Ramos (cell line): Measurements from ENCODE around the gene KIAA1671.

Experiments
- in situ Hi-C: fragments of 300-500 bp; cut with MboI; formaldehyde crosslinking; loops from one replicate; pipeline ENCODE4 v1.14.3; 2022; ENCODE audit warnings: low sequenced_read_pairs; ENCODE audit not compliant: unreplicated experiment

KIAA1671 gene

DNA sequence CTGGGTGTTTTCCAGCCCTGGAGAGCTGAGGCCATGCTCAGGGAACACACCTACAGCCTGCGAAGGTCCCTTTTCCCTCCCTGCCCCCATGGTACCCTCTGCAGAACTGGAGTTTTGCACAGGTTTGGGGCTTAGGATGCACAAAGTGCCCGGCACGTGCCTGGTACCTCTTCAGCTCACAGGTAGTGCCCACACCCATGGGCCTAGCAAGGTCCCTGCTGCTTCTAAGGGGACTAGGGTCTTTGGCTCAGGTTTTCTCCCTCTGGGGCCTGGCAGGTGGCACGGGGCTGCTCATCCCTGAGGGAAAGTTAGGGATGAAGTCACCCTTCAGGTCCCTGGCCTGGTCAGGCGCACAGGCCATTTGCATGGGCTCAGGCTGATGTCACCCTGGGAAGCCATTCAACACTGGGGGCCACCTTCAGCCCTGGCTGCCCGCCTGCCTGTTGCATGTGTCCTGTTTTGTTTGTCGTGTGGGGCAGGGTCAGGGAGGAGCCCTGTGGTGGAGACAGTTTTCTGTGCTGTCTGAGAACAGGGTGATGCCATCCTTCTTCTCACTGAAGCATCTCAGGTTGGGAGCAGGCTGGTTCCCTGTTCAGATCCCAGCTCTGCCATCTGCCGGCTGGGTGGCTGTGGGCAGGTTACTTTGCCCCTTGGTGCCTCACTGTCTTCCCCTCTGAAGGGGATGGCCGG, 178.8 kb downstream of the KIAA1671 start:
- in situ Hi-C loops = no loop called here

DNA sequence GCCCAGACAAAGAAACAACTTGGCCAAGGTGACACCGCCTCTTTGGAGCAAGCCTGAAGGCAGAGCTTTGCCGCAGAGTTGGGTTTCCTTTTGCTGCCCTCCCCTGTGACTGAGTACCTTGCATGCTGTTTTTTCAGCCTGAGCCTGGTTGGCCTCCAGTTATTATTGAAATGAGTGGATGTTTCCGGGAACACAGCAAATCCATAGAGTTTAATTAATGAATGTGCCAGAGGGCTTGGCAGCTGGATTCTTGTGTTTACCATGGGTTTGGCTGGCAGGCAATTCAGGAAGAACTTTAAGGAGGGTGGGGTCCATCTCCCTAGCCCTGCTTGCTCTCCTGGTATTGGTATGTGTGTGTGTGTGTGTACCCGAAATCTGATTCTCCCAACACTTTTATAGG, 181.5 kb downstream of the KIAA1671 start:
- in situ Hi-C loops = no loop called here

DNA sequence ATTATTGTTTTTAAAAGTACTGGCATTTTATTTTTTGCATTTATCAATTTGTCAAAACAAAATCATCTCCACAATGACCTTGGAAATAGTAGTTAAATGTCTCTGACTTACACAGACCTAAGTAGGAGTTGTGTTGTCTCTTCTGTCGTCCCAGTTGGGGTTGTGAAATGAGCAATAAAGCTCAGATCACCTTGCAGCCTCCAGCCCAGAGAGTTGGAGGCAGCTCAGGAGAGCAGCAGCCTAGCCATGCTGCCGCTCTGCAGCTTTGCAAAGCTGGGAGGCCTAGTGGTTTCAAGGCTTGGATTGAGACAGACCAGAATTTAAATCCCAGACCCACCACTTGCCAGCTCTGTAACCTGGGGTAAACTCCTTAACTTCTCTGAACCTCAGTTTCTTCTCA, 181.9 kb downstream of the KIAA1671 start:
- in situ Hi-C loops = no loop called here

DNA sequence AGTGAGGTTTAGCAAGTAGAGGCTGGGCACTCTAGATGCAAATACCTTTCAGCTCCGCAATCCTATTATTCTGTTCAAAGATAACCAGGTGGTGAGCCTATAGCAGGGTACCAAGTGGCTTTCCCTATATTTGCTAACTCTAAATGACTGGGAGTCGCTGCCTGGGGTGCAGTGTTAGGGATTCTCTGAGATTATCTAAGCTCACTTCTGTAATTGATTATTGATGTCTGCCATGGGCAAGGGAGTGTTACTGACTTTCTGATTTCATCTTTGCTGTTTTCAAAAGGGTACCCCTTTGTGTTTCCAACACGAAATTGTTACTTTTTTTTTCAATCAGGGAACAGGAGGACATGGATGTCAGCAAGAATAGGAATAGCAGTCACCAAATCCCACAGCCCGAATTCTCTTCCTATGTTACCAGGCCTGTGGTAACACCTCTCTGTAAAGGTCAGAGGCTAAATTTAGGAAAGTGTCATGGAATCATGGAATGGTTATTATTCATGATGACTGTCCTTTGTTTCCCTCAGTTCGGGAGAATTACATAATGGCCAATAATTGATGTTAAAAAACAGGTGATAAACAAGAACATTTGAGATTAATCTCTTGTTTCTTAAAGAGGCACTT, 184.5 kb downstream of the KIAA1671 start:
- in situ Hi-C loops = no loop called here

DNA sequence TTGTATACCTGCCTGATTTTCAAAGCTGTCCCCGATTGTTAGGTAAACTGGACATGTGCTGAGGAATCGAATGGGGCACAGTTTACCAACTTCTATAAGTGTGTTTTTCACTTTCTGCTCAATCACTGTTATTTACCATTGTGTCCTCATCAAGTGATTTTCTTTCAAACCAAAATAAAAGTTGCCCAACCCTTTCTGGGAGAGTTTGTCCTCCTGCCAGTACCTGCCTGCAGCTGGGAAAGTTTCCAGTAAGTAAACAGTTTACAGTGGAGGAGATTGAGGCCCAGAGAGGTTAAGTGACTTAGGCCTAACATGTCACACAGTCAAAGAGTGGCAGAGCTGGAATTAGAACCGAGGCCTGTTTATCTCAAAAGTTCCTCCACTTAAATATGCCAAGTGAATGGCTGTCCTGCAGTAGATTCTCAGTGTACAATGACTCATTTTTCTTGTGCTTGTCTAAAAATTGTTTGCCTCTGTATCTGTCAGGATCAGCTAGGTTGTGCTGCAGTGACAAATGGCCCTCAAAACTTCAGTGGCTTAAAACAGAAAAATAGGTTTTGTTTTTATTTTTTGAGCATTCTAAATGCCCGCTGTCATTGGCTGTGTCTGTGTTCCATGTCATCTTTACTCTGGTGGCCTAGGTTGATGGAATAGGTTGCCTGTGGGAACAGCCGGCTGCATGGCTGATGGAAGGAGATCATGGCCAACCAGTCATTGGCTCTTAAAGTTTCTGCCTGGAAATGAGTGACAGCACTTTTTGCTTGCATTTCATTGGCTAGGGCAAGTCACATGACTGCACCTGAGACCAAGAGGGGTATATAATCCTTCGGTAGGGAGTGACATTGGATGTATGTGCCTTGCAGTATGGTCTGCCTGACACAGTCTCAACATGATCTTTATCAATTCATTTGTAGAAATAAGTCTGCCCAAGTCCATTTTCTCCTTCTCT, 185.3 kb downstream of the KIAA1671 start:
- in situ Hi-C loops = no loop called here

DNA sequence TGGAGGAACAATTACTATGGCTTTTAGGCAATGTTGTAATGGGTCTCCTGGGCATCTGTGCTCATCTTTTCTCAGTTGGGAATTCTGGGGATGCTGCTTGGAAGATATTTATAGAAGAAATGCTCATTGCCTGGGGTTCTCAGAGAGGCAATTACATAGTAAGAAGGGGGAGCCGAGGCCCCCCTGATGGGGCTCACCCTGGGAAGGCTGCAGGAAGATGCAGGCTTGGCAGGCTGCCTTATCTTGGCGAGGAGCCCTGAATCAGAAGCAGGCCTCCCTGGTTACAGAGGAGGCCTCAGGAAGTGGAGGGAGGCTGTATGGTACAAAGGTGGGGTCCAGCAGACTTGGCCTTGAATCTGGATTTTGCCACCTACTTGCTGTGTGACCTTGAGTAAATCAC, 186.5 kb downstream of the KIAA1671 start:
- in situ Hi-C loops = no loop called here

DNA sequence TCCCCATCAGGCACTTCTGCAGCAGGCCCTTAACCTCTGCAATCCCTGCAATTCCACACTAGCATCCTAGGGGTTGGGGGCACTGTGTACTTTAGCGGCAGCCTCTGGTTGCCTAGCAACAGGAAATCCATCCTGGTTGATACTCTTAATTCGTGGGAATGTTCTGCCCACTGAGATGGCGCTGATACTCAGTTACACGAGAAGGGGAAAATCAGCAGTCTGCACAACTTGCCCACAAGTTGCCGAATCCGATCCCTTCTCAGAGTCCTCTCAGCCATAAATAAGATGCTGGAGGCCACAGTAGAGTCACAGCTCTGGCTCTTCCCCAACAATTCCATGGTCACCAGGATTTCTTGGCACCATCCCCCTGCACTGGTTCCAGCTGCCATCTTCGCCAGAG, 189.6 kb downstream of the KIAA1671 start:
- in situ Hi-C loops = no loop called here

DNA sequence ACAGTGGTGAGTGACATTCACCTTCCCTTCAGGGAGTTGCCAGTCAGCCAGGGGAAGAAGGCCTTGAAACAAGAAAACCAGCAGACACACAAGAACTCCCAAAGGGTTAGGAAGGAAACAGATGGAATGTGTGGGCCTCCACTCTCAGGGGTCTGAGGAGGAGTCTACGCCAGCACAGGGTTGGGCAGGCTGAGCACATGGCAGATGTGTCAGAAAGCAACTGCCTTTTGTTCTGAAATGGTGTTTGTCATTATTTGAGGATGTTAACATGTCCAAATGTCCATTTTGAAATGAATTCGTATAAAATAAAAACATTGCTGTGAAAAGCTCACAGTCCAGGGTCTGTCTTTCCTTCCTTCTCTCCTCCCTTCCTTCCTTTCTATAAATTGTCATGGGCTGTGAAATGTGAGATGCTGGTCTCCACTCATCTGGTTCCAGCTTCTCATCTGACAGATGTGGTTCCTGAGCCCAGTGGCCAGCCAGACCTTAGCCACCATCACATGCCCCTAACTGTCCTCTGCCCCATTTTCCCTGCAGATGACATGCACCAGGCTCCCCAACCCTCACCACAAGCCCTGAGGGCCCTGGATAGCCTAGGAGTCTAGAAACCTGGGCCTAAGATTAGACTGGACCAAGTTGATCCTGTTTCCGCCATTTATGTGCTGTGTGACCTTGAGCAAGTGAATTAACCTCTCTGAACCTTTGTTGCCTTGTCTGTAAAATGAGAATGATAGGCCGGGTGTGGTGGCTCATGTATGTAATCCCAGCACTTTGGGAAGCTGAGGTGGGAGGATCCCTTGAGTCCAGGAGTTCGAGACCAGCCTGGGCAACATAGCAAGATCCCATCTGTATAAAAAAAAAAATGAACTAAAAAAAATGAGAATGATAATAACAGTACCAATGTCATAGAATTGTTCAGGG, 190.9 kb downstream of the KIAA1671 start:
- in situ Hi-C loops = no loop called here

DNA sequence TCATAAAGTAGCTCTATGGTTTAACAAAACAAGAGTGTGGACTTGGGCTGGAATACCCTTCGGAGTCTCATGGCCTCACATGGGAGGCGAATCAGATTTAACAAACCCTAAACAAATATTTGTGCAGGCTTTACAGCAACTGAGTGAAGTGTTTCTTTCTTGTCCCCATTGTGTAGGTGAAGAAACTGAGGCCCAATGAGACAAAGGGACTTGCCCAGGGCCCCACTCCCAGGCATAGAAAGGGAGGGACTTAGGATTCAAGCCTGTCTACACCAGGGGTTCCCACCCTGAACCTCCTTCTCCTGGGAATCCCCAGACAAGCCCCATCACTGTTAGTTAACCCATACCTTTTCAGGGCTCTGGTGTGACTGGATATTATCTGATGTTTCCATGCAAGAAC, 192.0 kb downstream of the KIAA1671 start:
- in situ Hi-C loops = no loop called here

DNA sequence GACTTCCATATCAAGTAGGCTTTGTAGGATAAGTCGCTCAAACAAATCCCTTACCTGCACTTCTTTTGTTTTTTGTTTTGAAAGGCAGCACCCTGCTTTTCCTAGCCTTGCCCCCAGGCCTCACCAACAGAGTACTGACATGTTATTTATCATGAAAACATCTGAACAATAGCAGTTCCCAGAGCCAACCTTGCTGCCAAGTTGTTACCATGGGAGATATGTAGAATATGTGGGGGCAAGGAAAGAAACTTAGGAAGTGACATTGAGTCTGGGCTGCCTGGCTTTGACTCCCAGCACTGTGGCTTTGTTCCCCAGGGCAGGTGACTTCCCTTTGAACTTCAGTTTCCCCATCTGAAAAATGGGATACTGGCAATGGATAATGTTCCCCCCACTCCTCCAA, 193.8 kb downstream of the KIAA1671 start:
- in situ Hi-C loops = no loop called here

DNA sequence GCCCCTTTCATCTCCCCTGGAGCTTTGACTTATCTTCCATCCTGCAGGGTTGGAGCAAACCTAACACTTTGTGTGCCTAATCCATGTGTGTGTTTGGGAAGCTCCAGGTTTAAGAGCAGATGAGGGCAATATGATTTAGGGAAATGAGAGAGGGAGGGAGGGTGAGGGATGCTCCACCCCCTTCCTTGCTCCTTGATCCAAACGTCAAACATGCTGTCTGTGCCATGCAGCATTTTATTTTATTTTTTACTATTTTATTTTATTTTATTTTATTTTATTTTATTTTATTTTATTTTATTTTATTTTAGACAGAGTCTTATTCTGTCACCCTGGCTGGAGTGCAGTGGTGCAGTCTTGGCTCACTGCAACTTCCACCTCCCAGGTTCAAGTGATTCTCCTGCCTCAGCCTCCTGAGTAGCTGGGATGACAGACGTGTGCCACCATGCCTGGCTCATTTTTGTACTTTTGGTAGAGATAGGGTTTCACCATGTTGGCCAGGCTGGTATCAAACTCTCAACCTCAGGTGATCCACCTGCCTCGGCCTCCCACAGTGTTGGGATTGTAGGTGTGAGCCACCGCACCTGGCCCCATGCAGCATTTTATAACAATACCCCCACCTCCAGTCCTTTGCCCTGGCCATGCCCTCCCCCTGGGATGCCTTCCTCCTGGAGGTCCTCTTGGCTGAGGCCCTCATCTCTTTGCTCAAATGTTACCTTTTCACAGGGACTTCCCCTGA, 194.6 kb downstream of the KIAA1671 start:
- in situ Hi-C loops = no loop called here

DNA sequence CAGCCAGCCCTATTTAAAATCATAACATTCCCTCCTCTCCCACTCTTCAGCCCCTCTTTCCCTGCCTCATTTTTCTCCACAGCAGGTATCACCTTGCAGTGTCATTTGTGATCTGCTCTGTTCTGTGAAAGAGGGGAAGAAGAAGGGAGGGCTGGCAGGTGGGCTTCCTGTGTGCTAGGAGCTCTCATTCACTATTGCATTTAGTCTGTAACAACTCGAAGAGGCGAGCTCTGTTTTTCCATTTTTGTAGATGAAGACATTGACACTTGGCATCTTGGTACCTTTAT, 195.1 kb downstream of the KIAA1671 start:
- in situ Hi-C loops = no loop called here

DNA sequence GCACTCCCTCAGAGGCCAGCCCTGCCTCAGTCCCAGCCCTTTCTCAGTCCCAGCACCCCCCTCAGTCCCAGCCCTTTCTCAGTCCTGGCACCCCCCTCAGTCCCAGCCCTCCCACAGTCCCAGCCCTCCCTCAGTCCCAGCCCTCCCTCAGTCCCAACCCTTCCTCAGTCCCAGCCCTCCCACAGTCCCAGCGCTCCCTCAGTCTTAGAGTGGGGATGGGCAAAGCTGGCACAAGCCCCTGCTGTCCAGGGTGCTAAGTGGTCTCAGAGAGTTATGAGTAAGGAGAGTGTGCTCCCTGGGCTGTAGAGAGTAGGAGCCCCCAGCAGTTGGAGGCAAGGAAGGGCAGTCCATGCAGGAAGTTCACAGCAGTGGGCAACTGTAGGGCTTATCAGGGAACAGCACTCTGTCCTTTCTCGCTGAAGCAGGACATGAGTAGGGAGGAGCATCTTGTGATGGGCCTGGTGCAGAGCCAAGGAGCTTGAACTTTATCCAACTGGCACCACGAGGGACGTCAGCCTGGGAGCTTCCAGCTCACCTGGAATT, 195.7 kb downstream of the KIAA1671 start:
- in situ Hi-C loops = no loop called here

DNA sequence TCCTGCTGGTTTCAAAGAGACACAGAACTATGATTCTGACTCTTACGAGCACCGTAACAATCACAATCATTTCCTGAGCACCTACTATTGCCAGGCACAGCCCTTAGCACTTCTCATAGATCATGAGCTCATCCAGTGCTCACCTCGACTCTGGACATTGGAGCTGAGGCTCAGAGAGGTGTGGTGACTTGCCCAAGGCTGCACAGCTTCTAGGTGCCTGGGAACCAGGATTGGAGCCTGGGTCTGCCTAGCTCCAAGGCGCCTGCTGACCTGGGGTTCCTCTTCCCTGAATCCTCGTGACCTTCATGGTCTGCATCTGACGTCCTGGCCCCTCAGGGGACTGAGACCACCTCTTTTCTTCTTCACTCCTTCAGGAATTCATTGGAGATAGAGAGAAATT, 196.5 kb downstream of the KIAA1671 start:
- in situ Hi-C loops = no loop called here

DNA sequence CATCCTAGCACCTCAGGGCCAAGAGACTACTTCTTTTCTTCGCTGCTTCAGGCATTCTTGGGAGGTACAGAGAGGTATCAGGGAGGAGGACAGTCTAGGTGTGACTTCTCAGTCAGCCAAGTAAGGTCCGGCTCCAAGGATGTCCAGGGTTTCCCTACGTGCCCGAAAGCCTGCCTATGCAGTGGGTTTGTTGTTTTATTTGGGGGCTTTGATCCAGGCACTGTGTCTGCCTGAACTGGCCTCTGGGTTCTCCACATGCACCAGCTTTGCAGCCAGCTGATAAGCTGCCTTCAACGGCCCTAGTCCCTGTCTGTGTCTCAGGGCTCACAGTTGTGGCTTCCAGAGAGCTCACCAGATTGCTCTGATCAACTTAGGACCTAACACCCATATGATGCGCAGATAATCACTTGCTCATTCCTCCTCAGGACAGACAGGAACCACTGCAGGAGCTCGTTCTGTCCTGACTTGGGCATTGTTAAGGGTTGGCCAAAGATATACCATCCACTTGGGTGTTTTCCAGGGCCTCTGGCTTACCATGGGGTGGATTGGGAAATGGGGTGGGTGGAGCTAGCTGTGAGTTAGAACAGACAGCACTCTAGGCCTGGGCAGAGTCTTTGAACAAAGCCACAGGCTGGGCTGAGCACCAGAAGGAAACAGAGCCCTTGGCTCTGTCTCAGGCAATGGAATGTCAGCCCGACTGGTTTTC, 201.6 kb downstream of the KIAA1671 start:
- in situ Hi-C loops = no loop called here

DNA sequence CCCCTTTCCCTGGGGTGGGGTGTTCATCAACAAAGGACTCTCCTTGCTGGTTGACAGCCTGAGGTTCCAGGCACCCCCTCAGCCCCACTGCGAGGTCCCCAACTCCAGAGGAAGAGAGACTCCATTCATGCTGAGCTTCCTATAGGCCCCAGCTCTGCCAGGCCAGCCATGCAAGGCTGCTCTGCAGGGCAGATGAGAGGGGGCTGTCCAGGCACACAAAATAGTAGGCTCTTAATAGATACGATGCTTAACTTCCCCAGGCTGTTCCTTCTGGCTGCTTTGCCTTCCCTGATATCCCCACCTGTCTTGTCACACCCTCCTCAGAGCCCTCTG, 202.1 kb downstream of the KIAA1671 start:
- in situ Hi-C loops = no loop called here

DNA sequence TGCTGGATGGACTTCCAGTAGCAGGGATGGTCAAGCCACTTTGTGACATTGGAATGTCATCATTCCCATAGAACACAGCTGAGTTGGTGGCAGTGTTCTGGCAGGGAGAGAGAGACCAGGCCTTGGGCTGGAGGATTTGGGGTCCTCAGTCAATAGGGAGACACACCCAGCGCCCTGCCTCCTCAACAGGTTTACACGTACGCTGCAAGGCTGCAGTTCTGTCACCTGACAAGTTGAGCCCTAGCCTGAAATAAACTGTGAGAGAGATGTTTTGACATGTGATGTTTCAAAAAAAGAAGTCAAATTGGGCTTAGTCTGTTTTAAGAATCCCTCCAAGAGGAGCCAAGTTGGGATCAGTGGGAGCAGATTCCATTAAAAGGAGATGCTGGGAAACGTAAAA, 204.2 kb downstream of the KIAA1671 start:
- in situ Hi-C loops = no loop called here

DNA sequence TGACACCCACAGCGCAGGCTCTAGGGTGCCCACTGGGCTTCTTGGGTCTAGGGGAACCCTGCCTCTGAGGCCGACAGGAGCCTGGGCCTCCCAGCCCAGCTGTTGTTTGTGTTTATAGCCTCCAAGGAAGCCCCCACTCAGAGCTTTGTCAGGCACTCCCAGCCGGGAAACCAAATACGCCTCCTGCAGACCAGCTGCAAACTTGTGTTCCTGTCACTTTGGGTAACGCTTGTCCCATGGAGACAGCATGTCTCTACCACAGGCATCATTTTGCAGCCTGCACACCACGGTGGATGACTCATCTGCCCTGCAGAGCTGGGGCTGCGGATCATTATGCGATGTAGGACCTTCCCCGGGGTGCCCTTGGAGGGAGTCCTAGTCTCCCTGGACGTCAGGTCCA, 206.5 kb downstream of the KIAA1671 start:
- in situ Hi-C loops = no loop called here
